ENCODE data around the gene CTNNA2. TPM values are rescaled to one million over a fixed set of nuclear protein-coding genes. Genes with fewer than 3 reads are reported as not detected.

The CTNNA2 gene
- total RNA-seq, 1 donor from 2014 or later: 43.5 TPM

- peaks cover 37% of the 10 kb centered on the region for H3K4me1 ChIP-seq
- peaks cover 15% of the 10 kb centered on the region for H3F3A ChIP-seq (ENCODE audit: low read depth)
- no peak overlapping the region for H3K4me2 ChIP-seq
- no peaks in the 10 kb centered on the region for H3K9me3 ChIP-seq (ENCODE audit: low read depth)
- no peak for TF ChIP-seq EZH2phosphoT487 (IDR thresholded peaks at IDR 0.05)
- H3K4me1 Mint-ChIP-seq: peaks cover 6% of the 10 kb centered on the region
- no peaks in the 10 kb centered on the region for H3K36me3 Mint-ChIP-seq
- H3K27me3 ChIP-seq: no peaks in the 10 kb centered on the region
- no peak for DNase-seq (ENCODE audit: low spot score)
- no peak overlapping the region for H2AFZ ChIP-seq (replicated peaks)
- H3K27ac ChIP-seq: no peak overlapping the region
- H3K9ac ChIP-seq: no peak overlapping the region
- H3K36me3 ChIP-seq: no peaks in the 10 kb centered on the region
- H3K4me3 Mint-ChIP-seq: no peak overlapping the region
- no peaks in the 10 kb centered on the region for H3K9me3 Mint-ChIP-seq
- no peak overlapping the region for H3K4me3 ChIP-seq
- no peaks in the 10 kb centered on the region for H4K20me1 ChIP-seq (ENCODE audit: low read depth)
- no peak overlapping the region for H3K27ac Mint-ChIP-seq
- H3K27me3 Mint-ChIP-seq (ENCODE audit: insufficient read depth, low read depth): no peaks in the 10 kb centered on the region
- H3K79me2 ChIP-seq (ENCODE audit: low read depth): no peaks in the 10 kb centered on the region
Measured at GRCh38 chr2:80370375-80371009, 857.6 kb downstream of the CTNNA2 start.

GRCh38 chr2:80374105-80374504 is 861.3 kb downstream of the CTNNA2 start:
- no peak overlapping the region for H3K4me3 Mint-ChIP-seq
- no peaks in the 10 kb centered on the region for H3K9me3 ChIP-seq (ENCODE audit: low read depth)
- no peaks in the 10 kb centered on the region for H3K36me3 Mint-ChIP-seq

GRCh38 chr2:80377071-80377470 is 864.2 kb downstream of the CTNNA2 start:
- TF ChIP-seq CTCF (IDR thresholded peaks at IDR 0.05) (no peak), EZH2phosphoT487 (IDR thresholded peaks at IDR 0.05) (no peak), EZH2 (IDR thresholded peaks at IDR 0.05) (no peak)
- Histone ChIP-seq H3K27ac (no peak overlapping the region), H3K4me3 (no peak overlapping the region), H3K79me2 (ENCODE audit: low read depth) (no peaks in the 10 kb centered on the region), H3K36me3 (no peaks in the 10 kb centered on the region), H3K9me3 (ENCODE audit: low read depth) (no peaks in the 10 kb centered on the region), H3F3A (ENCODE audit: low read depth) (no peaks in the 10 kb centered on the region), H3K27me3 (no peaks in the 10 kb centered on the region), H4K20me1 (ENCODE audit: low read depth) (no peaks in the 10 kb centered on the region), H3K4me1 (peaks cover 6% of the 10 kb centered on the region), H2AFZ (replicated peaks) (no peak overlapping the region), H3K9ac (no peak overlapping the region), H3K4me2 (no peak overlapping the region)
- H3K9me3 Mint-ChIP-seq: peaks cover 3% of the 10 kb centered on the region
- no peaks in the 10 kb centered on the region for H3K36me3 Mint-ChIP-seq
- H3K4me1 Mint-ChIP-seq: no peaks in the 10 kb centered on the region
- DNase-seq (ENCODE audit: low spot score): no peak
- no peak overlapping the region for H3K27ac Mint-ChIP-seq
- H3K27me3 Mint-ChIP-seq (ENCODE audit: insufficient read depth, low read depth): no peaks in the 10 kb centered on the region
- no peak overlapping the region for H3K4me3 Mint-ChIP-seq

More at GRCh38 chr2:80374105-80374504, 861.3 kb downstream of the CTNNA2 start:
- Histone ChIP-seq H3K4me2 (no peak overlapping the region), H3F3A (ENCODE audit: low read depth) (no peaks in the 10 kb centered on the region), H2AFZ (replicated peaks) (no peak overlapping the region), H3K27me3 (no peaks in the 10 kb centered on the region), H3K79me2 (ENCODE audit: low read depth) (no peaks in the 10 kb centered on the region), H3K4me3 (no peak overlapping the region), H3K4me1 (peaks cover 12% of the 10 kb centered on the region), H3K36me3 (no peaks in the 10 kb centered on the region), H4K20me1 (ENCODE audit: low read depth) (no peaks in the 10 kb centered on the region), H3K27ac (no peak overlapping the region), H3K9ac (no peak overlapping the region)
- Mint-ChIP-seq H3K4me1 (no peaks in the 10 kb centered on the region), H3K27ac (no peak overlapping the region), H3K9me3 (peaks cover 3% of the 10 kb centered on the region), H3K27me3 (ENCODE audit: insufficient read depth, low read depth) (no peaks in the 10 kb centered on the region)
- TF ChIP-seq EZH2phosphoT487 (IDR thresholded peaks at IDR 0.05) (no peak), CTCF (IDR thresholded peaks at IDR 0.05) (no peak), EZH2 (IDR thresholded peaks at IDR 0.05) (no peak)
- no peak for DNase-seq (ENCODE audit: low spot score)

- no peaks in the 10 kb centered on the region for H3K4me1 Mint-ChIP-seq
- Histone ChIP-seq H3K4me3 (no peak overlapping the region), H3K27me3 (no peaks in the 10 kb centered on the region), H3K4me2 (no peak overlapping the region), H3K9me3 (ENCODE audit: low read depth) (no peaks in the 10 kb centered on the region), H2AFZ (replicated peaks) (no peak overlapping the region), H4K20me1 (ENCODE audit: low read depth) (no peaks in the 10 kb centered on the region), H3K79me2 (ENCODE audit: low read depth) (no peaks in the 10 kb centered on the region), H3K36me3 (no peaks in the 10 kb centered on the region), H3K9ac (no peak overlapping the region), H3K27ac (no peak overlapping the region), H3F3A (ENCODE audit: low read depth) (no peaks in the 10 kb centered on the region), H3K4me1 (no peaks in the 10 kb centered on the region)
- H3K27ac Mint-ChIP-seq: no peak overlapping the region
- no peaks in the 10 kb centered on the region for H3K36me3 Mint-ChIP-seq
- no peak overlapping the region for H3K4me3 Mint-ChIP-seq
- H3K9me3 Mint-ChIP-seq: peaks cover 3% of the 10 kb centered on the region
- DNase-seq (ENCODE audit: low spot score): no peak
- TF ChIP-seq EZH2 (IDR thresholded peaks at IDR 0.05) (no peak), CTCF (IDR thresholded peaks at IDR 0.05) (no peak), EZH2phosphoT487 (IDR thresholded peaks at IDR 0.05) (no peak)
- no peaks in the 10 kb centered on the region for H3K27me3 Mint-ChIP-seq (ENCODE audit: insufficient read depth, low read depth)
Measured at GRCh38 chr2:80380736-80381135, 867.9 kb downstream of the CTNNA2 start.

Measured in neural progenitor cell (in vitro differentiated cells).